Bronchial epithelial cell (primary cell): ENCODE results near the gene KCNK1. TPM values are rescaled to one million over a fixed set of nuclear protein-coding genes. Genes with fewer than 3 reads are reported as not detected.
A peak's percentile ranks its signal among the peaks of the same experiment; 100 is the strongest.

ENCODE experiments used
- DNase-seq: peaks from one replicate; pipeline ENCODE4 v3.0.0-alpha.2; 2010; ENCODE audit warnings: low read depth
- FAIRE-seq: peaks from 2 replicates; lab custom pipeline; 2011; peaks lifted over from hg19 to GRCh38; lab: Jason Lieb, UNC
- H3K27me3 ChIP-seq: 2 replicates; pipeline ENCODE4 v1.5.1; 2011; ENCODE audit warnings: low read length; ENCODE audit not compliant: control insufficient read depth, insufficient read depth
- H3K36me3 ChIP-seq: 2 replicates; pipeline ENCODE4 v1.5.1; 2011; ENCODE audit warnings: low read length; ENCODE audit not compliant: control insufficient read depth, insufficient read depth
- H3K4me3 ChIP-seq: 2 replicates; pipeline ENCODE4 v1.5.1; 2011; ENCODE audit warnings: mild to moderate bottlenecking, low read depth, low read length, control low read depth
- total RNA-seq: library from RNA; depleted of rRNA; stranded (reverse); fragments of >200 nt; gene quantifications from 2 replicates; pipeline ENCODE4 v1.2.1, GENCODE V29; 2014
- TF ChIP-seq, protein P1 (sequence below): IDR thresholded peaks from 2 replicates; pipeline ENCODE4 v1.5.1; 2011; ENCODE audit warnings: mild to moderate bottlenecking, moderate library complexity, low read length, control low read depth, inconsistent platforms; ENCODE audit not compliant: insufficient read depth, severe bottlenecking

KCNK1 gene
- total RNA-seq, 1 donor from 2014 or later: 25.8 TPM

DNA sequence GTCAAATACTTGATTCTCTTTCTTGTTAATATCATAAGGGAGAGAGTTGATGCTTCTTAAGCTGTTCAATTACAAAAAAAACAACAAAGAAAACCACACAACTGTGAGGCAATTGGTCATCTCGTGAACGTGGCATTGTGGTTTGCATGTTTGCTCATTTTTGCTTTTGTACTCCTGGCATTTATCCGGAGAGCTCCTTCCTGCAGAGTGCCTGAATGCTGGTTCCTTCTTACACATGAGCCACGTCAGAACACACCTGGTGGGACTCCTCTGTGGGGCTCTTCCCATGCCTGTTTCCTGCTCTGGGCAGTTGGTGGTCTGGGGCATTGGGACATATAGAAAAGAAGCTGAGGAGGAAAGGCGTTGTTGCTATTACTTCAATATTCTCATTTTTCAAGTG is 25.7 kb downstream of the KCNK1 start:
- DNase-seq (peak; percentile 29), FAIRE-seq (no peak)
- H3K4me3 ChIP-seq: no peak overlapping the region
- H3K27me3 ChIP-seq: no peaks in the 10 kb centered on the region
- H3K36me3 ChIP-seq: peaks cover 4% of the 10 kb centered on the region
- TF ChIP-seq, protein P1, sequence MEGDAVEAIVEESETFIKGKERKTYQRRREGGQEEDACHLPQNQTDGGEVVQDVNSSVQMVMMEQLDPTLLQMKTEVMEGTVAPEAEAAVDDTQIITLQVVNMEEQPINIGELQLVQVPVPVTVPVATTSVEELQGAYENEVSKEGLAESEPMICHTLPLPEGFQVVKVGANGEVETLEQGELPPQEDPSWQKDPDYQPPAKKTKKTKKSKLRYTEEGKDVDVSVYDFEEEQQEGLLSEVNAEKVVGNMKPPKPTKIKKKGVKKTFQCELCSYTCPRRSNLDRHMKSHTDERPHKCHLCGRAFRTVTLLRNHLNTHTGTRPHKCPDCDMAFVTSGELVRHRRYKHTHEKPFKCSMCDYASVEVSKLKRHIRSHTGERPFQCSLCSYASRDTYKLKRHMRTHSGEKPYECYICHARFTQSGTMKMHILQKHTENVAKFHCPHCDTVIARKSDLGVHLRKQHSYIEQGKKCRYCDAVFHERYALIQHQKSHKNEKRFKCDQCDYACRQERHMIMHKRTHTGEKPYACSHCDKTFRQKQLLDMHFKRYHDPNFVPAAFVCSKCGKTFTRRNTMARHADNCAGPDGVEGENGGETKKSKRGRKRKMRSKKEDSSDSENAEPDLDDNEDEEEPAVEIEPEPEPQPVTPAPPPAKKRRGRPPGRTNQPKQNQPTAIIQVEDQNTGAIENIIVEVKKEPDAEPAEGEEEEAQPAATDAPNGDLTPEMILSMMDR: no peak

DNA sequence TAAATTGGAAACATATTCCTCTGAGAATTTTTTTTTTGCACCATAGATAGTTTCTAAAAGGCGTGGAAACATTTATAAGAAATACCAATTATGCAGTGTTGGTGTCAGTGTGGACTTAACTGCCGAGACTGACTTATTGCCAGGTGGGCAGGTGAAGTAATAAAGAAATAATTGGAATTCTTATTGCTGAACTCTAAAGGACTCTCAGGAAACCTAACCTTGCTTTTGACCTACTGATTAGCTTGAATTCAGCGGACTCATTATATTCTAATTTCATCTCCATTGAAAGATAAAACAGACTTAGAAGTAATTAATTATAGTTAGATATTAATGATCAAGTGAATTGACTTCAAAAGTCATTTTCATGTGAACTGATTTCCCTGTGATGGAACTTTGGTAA is 26.3 kb downstream of the KCNK1 start:
- no peaks in the 10 kb centered on the region for H3K27me3 ChIP-seq
- TF ChIP-seq, protein P1: no peak
- FAIRE-seq: no peak
- no peak overlapping the region for H3K4me3 ChIP-seq
- H3K36me3 ChIP-seq: peaks cover 4% of the 10 kb centered on the region
- no peak for DNase-seq

DNA sequence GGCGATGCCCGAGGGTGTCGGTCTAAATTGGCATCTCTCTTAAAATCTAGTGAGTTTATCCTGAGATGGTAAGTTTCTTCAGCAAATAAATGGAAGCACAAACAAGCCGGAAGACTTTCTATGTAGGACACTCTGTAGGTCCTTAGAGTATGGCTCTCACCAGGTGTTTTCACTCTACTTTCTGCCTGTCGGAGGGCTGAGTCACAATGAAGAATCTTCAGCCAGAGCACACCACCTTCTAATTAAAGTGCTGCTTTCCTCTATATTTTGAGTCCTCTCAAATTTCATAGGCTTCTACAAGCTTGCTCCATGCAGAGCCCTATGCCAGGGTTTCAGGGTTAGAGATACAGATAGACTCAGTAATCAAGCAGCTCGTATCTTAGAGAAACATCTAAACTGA is 27.1 kb downstream of the KCNK1 start:
- TF ChIP-seq, protein P1: no peak
- Histone ChIP-seq H3K4me3 (no peak overlapping the region), H3K27me3 (no peaks in the 10 kb centered on the region), H3K36me3 (peaks cover 4% of the 10 kb centered on the region)
- DNase-seq: no peak
- no peak for FAIRE-seq

DNA sequence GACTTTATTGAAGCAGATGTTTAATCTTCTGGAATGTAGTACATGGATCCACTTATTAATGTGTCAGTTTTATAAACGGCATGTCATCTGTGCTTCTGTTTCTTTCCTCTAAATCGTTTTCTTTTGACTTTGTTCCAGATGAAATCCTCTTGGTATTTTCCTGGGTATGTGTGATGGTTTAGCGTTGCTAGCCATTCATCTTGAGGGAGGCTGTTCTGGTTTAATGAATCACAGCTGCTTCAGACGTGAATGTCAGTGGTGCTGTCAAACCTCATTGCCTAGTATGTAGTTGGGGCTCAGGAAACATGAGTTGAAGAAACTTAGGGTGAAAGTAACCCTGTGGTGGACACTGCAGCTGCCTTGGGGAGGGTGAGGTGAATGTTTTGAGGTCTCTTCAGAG is 33.2 kb downstream of the KCNK1 start:
- FAIRE-seq: no peak
- DNase-seq: no peak
- TF ChIP-seq, protein P1: no peak
- Histone ChIP-seq H3K4me3 (no peak overlapping the region), H3K36me3 (no peaks in the 10 kb centered on the region), H3K27me3 (no peaks in the 10 kb centered on the region)

DNA sequence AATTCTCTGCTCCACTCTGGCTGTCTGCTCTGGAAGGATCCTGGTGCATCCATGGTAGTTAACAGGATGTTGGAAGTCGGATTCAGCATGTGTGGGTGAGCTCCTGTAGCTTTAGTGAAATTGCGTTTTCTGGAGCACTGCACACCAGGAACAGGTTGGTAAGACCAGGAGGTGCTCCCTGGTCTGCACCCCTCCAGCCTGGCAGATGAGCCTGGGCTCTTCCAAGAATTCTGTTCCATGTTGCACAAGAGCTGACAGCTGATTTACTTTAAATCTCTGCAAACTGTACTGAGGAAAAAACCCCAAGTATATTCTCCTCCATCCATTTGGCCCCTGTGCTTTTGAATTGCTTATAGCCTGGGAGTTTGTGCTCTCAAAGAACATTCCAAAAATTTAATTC is 33.7 kb downstream of the KCNK1 start:
- TF ChIP-seq, protein P1: no peak
- FAIRE-seq (no peak), DNase-seq (no peak)
- no peaks in the 10 kb centered on the region for H3K36me3 ChIP-seq
- no peaks in the 10 kb centered on the region for H3K27me3 ChIP-seq
- H3K4me3 ChIP-seq: no peak overlapping the region

DNA sequence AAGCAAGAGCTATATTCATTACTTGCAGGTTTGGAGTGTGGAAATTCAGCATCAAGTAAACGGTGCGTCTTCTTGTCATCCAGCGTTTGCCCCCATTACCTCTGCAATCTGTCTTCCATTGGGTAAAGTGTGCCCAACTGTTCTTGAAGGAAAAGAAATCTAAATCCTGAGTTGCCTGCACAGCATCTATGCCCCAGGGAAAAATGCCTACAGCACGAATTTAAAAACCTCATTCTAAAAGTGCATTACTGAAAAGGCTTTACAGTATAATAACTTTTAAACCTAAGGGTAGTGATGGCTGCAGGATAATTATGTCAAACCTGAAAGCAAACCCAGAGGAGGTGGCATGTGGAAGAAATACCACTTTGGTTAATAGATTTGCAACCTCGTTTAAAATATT is 37.2 kb downstream of the KCNK1 start:
- Histone ChIP-seq H3K4me3 (no peak overlapping the region), H3K27me3 (no peaks in the 10 kb centered on the region), H3K36me3 (no peaks in the 10 kb centered on the region)
- FAIRE-seq (no peak), DNase-seq (no peak)
- TF ChIP-seq, protein P1: no peak
